DND-41 (cell line): Measurements from ENCODE around the gene MMP14.
A peak's percentile ranks its signal among the peaks of the same experiment; 100 is the strongest.
"Not testable (repeated sequence)": the region's sequence is repeated elsewhere in the genome, so short reads cannot be mapped to it uniquely, and the experiment has no call there.

Source experiments
- ATAC-seq: fragments of 200-7000 bp; cut with Tn5 transposase; 3 replicates; pipeline ENCODE4 v1.9.1; 2021; ENCODE audit warnings: low read depth; ENCODE audit not compliant: insufficient read depth
- DNase-seq: peaks from one replicate; pipeline ENCODE4 v3.0.0-alpha.2; 2020
- H2AFZ ChIP-seq: 2 replicates; pipeline ENCODE4 v1.6.0; 2012; ENCODE audit warnings: low read depth, low read length
- H3K27ac ChIP-seq: 2 replicates; pipeline ENCODE4 v1.5.1; 2012; ENCODE audit warnings: low read length, inconsistent platforms
- H3K27me3 ChIP-seq: fragments of 200-600 bp; sonication (generic); 2 replicates; pipeline ENCODE4 v1.6.0; 2012; ENCODE audit warnings: low read length, mild to moderate bottlenecking, inconsistent platforms; ENCODE audit not compliant: insufficient read depth, poor library complexity
- H3K36me3 ChIP-seq: 2 replicates; pipeline ENCODE4 v1.5.1; 2012; ENCODE audit warnings: low read length, inconsistent platforms; ENCODE audit not compliant: insufficient read depth
- H3K4me1 ChIP-seq: 2 replicates; pipeline ENCODE4 v1.5.1; 2012; ENCODE audit warnings: mild to moderate bottlenecking, low read length; ENCODE audit not compliant: insufficient read depth
- H3K4me2 ChIP-seq: 2 replicates; pipeline ENCODE4 v1.6.0; 2012; ENCODE audit warnings: mild to moderate bottlenecking, moderate library complexity, low read length, inconsistent platforms; ENCODE audit not compliant: insufficient read depth
- H3K4me3 ChIP-seq, 2 experiments: fragments of 200-600 bp in 1 of 2; shearing (Covaris generic) in 1 of 2; 2 replicates each; pipeline ENCODE4 v1.5.1; 2012 to 2016; ENCODE audit warnings: inconsistent platforms in 2 of 2, low read length in 2 of 2, mild to moderate bottlenecking in 2 of 2, low read depth in 1 of 2, moderate library complexity in 1 of 2
- H3K79me2 ChIP-seq: 2 replicates; pipeline ENCODE4 v1.6.0; 2012; ENCODE audit warnings: low read length, inconsistent platforms; ENCODE audit not compliant: insufficient read depth
- H3K9ac ChIP-seq: 2 replicates; pipeline ENCODE4 v1.6.0; 2012; ENCODE audit warnings: low read depth, mild to moderate bottlenecking, inconsistent platforms, low read length, moderate library complexity
- H3K9me3 ChIP-seq: 2 replicates; pipeline ENCODE4 v1.5.1; 2012; ENCODE audit warnings: low read length, moderate library complexity, mild to moderate bottlenecking, inconsistent platforms; ENCODE audit not compliant: insufficient read depth, severe bottlenecking
- H4K20me1 ChIP-seq: 2 replicates; pipeline ENCODE4 v1.6.0; 2012; ENCODE audit warnings: low read length; ENCODE audit not compliant: insufficient read depth
- EZH2 ChIP-seq: IDR thresholded peaks from 3 replicates; pipeline ENCODE4 v1.6.1; 2012; ENCODE audit warnings: borderline replicate concordance, low read depth, mild to moderate bottlenecking, moderate library complexity, low read length, inconsistent platforms; ENCODE audit not compliant: severe bottlenecking
- TF ChIP-seq, protein P1 (sequence below): IDR thresholded peaks from 2 replicates; pipeline ENCODE4 v1.5.1; 2012; ENCODE audit warnings: borderline replicate concordance, low read length, moderate library complexity, mild to moderate bottlenecking; ENCODE audit not compliant: poor library complexity, severe bottlenecking; ENCODE audit errors: extremely low read depth

Gene MMP14

DNA sequence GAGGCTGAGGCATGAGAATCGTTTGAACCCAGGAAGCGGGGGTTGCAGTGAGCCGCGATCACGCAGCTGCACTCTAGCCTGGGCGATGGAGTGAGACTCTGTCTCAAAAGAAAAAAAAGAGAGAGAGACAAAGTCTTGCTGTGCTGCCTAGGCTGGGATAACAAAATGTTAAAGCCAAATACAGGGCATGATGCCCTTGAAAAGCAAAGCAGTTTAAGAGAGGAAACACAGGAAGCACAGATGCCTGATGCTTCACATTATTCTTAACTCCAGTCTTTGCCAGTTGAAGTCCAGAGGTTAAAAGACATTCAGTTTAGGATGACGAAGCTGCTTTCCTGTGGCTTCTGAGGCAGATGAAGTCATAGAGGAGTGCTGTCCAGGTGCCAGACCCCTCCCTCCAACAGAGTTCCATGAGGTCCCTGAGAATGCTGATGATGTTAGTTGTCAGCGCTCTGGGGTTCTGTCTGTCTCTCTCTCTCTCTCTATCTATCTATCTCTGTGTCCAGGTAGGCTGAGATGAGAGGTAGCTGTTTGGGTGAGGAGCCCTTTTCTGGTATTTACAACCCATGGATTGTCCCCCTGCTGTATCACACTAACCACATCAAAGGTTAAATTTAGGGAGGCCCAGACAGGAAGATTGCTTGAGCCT lies 11.6 kb upstream of the MMP14 start:
- H3K4me1 ChIP-seq = peaks cover 35% of the 10 kb centered on the region
- no peaks in the 10 kb centered on the region for H3K9me3 ChIP-seq
- no peaks in the 10 kb centered on the region for H3K27me3 ChIP-seq
- peak overlapping the region; percentile 39 for H3K9ac ChIP-seq
- TF ChIP-seq, protein P1, sequence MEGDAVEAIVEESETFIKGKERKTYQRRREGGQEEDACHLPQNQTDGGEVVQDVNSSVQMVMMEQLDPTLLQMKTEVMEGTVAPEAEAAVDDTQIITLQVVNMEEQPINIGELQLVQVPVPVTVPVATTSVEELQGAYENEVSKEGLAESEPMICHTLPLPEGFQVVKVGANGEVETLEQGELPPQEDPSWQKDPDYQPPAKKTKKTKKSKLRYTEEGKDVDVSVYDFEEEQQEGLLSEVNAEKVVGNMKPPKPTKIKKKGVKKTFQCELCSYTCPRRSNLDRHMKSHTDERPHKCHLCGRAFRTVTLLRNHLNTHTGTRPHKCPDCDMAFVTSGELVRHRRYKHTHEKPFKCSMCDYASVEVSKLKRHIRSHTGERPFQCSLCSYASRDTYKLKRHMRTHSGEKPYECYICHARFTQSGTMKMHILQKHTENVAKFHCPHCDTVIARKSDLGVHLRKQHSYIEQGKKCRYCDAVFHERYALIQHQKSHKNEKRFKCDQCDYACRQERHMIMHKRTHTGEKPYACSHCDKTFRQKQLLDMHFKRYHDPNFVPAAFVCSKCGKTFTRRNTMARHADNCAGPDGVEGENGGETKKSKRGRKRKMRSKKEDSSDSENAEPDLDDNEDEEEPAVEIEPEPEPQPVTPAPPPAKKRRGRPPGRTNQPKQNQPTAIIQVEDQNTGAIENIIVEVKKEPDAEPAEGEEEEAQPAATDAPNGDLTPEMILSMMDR = no peak
- TF ChIP-seq EZH2 = no peak
- H3K27ac ChIP-seq = peak overlapping the region; percentile 88
- H2AFZ ChIP-seq = peak overlapping the region; percentile 71
- H3K36me3 ChIP-seq = no peaks in the 10 kb centered on the region; the same call in 1 of the 2 replicates
- ATAC-seq = peak; percentile 88
- no peaks in the 10 kb centered on the region for H4K20me1 ChIP-seq
- peak overlapping the region; percentile 54 for H3K4me2 ChIP-seq
- DNase-seq = peak; percentile 84
- peaks cover under 1% of the 10 kb centered on the region for H3K79me2 ChIP-seq
- peak overlapping the region in 1 of 2 experiments; percentile 4; a peak in 1 of 4 replicates for H3K4me3 ChIP-seq

DNA sequence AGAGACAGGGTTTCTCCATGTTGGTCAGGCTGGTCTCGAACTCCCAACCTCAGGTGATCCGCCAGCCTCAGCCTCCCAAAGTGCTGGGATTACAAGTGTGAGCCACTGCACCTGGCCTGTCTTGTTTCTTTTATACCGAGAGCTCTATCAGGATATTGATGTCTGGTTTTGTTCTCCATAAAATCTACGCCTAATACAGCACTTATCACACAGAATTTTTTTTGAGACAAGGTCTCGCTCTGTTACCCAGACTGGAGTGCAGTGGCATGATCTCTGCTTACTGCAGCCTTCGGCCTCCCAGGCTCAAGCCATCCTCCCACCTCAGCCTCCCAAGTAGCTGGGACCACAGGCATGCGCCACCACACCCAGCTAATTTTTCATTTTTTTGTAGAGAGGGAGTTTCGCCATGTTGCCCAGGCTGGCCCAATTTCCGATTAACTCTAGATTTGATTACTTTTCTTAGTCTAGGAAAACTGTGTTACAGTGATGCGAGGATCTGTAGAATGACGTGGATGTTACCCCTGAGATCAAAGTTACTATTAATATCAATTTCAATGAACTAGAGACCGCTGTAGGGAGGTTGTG lies 7.2 kb upstream of the MMP14 start:
- H2AFZ ChIP-seq = peak overlapping the region; percentile 97
- ATAC-seq, H3K9me3 ChIP-seq, DNase-seq, H3K27me3 ChIP-seq, H4K20me1 ChIP-seq: not testable (repeated sequence)
- peak overlapping the region; percentile 90 for H3K27ac ChIP-seq
- peak overlapping the region; percentile 92 to 93; a peak in 3 of 4 replicates for H3K4me3 ChIP-seq
- peaks cover 18% of the 10 kb centered on the region for H3K79me2 ChIP-seq
- H3K36me3 ChIP-seq = peaks cover 25% of the 10 kb centered on the region
- H3K4me1 ChIP-seq = peaks cover 46% of the 10 kb centered on the region
- H3K9ac ChIP-seq = peak overlapping the region; percentile 96
- H3K4me2 ChIP-seq = peak overlapping the region; percentile 63

DNA sequence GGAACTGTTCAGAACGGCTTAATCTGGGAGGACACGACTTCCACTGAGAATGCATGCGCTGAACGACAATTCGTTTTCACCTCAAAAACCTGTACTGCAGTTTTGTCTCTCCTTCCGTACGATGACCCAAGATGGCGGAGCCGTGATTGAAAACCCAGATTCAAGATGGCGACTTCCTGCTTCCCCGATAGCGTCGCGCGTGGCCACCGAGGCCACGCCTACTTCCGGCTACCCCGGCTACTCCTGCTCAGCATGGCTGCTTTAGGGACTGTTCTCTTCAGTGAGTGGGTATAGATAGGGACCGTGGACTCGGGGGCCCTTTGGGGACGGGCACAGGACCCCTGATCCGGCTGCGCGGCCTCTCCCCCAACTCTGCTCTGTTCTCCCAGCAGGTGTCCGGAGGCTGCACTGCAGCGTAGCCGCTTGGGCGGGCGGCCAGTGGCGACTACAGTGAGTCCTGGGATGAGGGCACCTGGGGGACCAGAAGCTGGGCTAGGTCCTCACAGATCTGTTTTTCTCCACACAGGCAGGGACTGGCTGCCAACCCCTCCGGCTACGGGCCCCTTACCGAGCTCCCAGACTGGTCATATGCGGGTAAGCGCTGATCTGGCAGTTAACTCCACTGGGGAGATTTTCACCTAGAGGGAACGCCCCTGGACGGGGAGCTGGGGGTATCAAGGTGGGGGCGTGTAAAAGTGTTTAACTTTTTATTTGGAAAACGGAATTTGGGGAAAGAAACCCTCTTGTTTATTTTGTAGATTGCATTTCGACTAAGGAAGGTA lies 6.5 kb upstream of the MMP14 start, which contains the start of gene MRPL52:
TSS of gene MRPL52 (plus strand) at position 227 of the 782 bp plus-strand sequence. CDS start at position 253, 26 bp downstream.
- Histone ChIP-seq H3K36me3 (peaks cover 31% of the 10 kb centered on the region), H2AFZ (peak within 1 kb of the TSS; percentile 97)
- ATAC-seq = peak; percentile 92

More for the DNA sequence above, 6.5 kb upstream of the MMP14 start, which contains the start of gene MRPL52:
- H4K20me1 ChIP-seq = no peaks in the 10 kb centered on the region
- H3K27me3 ChIP-seq = no peaks in the 10 kb centered on the region
- H3K9ac ChIP-seq = peak within 1 kb of the TSS; percentile 96
- H3K27ac ChIP-seq = peak within 1 kb of the TSS; percentile 90
- H3K4me2 ChIP-seq = peak within 1 kb of the TSS; percentile 63
- H3K4me1 ChIP-seq = peaks cover 39% of the 10 kb centered on the region
- peak; percentile 93 for DNase-seq
- H3K9me3 ChIP-seq = no peaks in the 10 kb centered on the region
- H3K4me3 ChIP-seq = peak within 1 kb of the TSS; percentile 92 to 93
- TF ChIP-seq, protein P1 = peak; percentile 4
- TF ChIP-seq EZH2 = no peak
- peaks cover 18% of the 10 kb centered on the region for H3K79me2 ChIP-seq
